Stomach (tissue), 9 donors: ENCODE data around the gene STRBP. TPM values are rescaled to one million over a fixed set of nuclear protein-coding genes. Genes with fewer than 3 reads are reported as not detected.

Source experiments
- DNase-seq, 2 donors: peaks; one replicate each; pipeline versions ENCODE4 v3.0.0 to v3.0.0-alpha.2; 2013 to 2019
- H3K27ac ChIP-seq, 5 donors: fragments of 200-600 bp in 4 of 5; sonication (generic) in 4 of 5; one replicate each; pipeline ENCODE4 v1.5.1; 2013 to 2019; ENCODE audit warnings: mild to moderate bottlenecking in 1 of 5, moderate library complexity in 1 of 5
- H3K27me3 ChIP-seq, 3 donors: fragments of 200-600 bp; sonication (generic); one replicate each; pipeline ENCODE4 v1.5.1; 2017 to 2019; ENCODE audit warnings: mixed run types in 1 of 3
- H3K36me3 ChIP-seq, 4 donors: fragments of 200-600 bp; sonication (generic); 1 replicate in 3 of 4; 2 replicates in 1 of 4; pipeline ENCODE4 v1.5.1; 2016 to 2019
- H3K4me1 ChIP-seq, 4 donors: fragments of 200-600 bp; sonication (generic); one replicate each; pipeline ENCODE4 v1.5.1; 2016 to 2019
- H3K4me3 ChIP-seq, 4 donors: fragments of 200-600 bp; sonication (generic) in 3 of 4; one replicate each; pipeline ENCODE4 v1.5.1; 2016 to 2019; ENCODE audit warnings: mild to moderate bottlenecking in 1 of 4
- H3K9me3 ChIP-seq, 4 donors: fragments of 200-600 bp; sonication (generic); one replicate each; pipeline ENCODE4 v1.5.1; 2016 to 2019
- EP300 ChIP-seq: sonication (generic); formaldehyde crosslinking; IDR thresholded peaks from one replicate; pipeline ENCODE4 v1.6.1; 2017; ENCODE audit warnings: antibody characterized with exemption
- POLR2A ChIP-seq, 4 donors: fragments of 450-650 bp; IDR thresholded peaks; one replicate each; pipeline ENCODE4 v1.6.1; 2016; ENCODE audit warnings: antibody characterized with exemption in 4 of 4, control low read depth in 2 of 4, mild to moderate bottlenecking in 1 of 4, moderate library complexity in 1 of 4
- POLR2AphosphoS5 ChIP-seq, 3 donors: sonication (generic); formaldehyde crosslinking; IDR thresholded peaks; one replicate each; pipeline ENCODE4 v1.6.1; 2016; ENCODE audit warnings: antibody characterized with exemption in 3 of 3
- WGBS, 5 donors: extraction: QIAGEN DNeasy Blood & Tissue Kit in 3 of 5; methylation state at CpG; one replicate each; pipeline versions ENCODE4 v1.1.5 to v1.1.7; 2013 to 2018; 5-methylcytosine and 5-hydroxymethylcytosine counted together
- intact Hi-C: fragments of 100-400 bp; cut with DNase I; formaldehyde crosslinking; loops from one replicate; pipeline ENCODE4 v1.15.1; 2023; ENCODE audit warnings: low total_unique reads
- polyA plus RNA-seq, 3 donors: library from polyadenylated mRNA; stranded (reverse); fragments of 200-250 nt; gene quantifications; one replicate each; pipeline ENCODE4 v1.2.3, GENCODE V29; 2013
- total RNA-seq, 5 donors: library from RNA; depleted of rRNA; stranded (reverse); fragments of >200 nt; gene quantifications; one replicate each; pipeline versions ENCODE4 v1.1.0 to v1.2.3, GENCODE V29; 2014 to 2016
- TF ChIP-seq, protein P1 (sequence below), 7 experiments: fragments of 450-650 bp in 4 of 7; fragments of 200-600 bp in 3 of 7; sonication (generic) in 3 of 7; IDR thresholded peaks; one replicate each; pipeline ENCODE4 v1.5.1; 2016 to 2019; ENCODE audit warnings: antibody characterized with exemption in 7 of 7, control low read depth in 2 of 7, mild to moderate bottlenecking in 1 of 7
- donor health status: healthy with polysubstance abuse.
- donor health status: Bipolar disorder and iron deficiency.
- donor health status: healthy.

STRBP gene
- total and polyA plus RNA-seq, 8 donors, result 5.5 to 21.0 (median 10.2) TPM

DNA sequence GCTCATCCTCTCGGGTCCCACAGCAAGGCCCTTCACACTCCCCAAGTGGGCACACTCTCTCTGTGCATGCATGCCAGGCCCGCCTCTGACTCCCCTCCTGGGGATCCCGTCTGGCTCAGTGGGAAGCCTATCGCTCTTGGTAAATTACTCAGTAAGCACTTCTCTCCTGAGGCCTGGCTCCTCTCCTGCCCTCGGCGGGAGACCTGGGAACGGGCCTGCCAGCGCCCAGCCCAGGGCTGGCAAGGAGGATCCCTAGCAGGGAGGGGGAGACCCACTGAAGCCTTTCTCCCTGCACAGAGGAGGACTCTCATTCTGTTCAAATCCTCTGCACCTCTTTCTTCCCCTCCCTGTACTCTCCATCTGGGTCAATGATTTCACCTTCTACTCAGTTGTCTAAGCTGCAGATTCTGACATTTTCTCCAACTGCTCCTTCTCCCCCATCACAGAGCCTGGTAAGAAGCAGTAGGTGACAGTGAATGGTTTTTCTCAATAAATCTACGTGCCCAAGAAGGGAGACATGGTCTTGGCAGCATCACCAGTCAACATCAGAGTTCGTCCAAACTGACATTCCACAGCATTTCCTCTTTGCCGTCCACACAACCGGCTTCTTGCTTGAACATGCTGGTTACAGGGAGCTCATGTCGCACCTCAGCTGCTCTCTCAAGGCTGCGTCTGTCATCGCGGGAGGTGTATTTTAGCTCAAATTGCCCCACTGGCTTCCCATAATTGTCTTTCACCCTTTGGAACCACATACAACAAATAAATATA lies 153.1 kb downstream of the STRBP start:
- DNase-seq, result no peak
- Histone ChIP-seq H3K4me3 (no peak overlapping the region), H3K27me3 (no peaks in the 10 kb centered on the region), H3K36me3 (peaks cover 0 to 25% (median 16%) of the 10 kb centered on the region in 4 donors), H3K9me3 (no peaks in the 10 kb centered on the region), H3K4me1 (peaks cover 8 to 16% (median 12%) of the 10 kb centered on the region in 4 donors), H3K27ac (no peak overlapping the region)
- no peak for TF ChIP-seq POLR2AphosphoS5 (IDR thresholded peaks at IDR 0.05)
- TF ChIP-seq EP300, result no peak
- no peak for TF ChIP-seq POLR2A (IDR thresholded peaks at IDR 0.05)
- TF ChIP-seq, protein P1, sequence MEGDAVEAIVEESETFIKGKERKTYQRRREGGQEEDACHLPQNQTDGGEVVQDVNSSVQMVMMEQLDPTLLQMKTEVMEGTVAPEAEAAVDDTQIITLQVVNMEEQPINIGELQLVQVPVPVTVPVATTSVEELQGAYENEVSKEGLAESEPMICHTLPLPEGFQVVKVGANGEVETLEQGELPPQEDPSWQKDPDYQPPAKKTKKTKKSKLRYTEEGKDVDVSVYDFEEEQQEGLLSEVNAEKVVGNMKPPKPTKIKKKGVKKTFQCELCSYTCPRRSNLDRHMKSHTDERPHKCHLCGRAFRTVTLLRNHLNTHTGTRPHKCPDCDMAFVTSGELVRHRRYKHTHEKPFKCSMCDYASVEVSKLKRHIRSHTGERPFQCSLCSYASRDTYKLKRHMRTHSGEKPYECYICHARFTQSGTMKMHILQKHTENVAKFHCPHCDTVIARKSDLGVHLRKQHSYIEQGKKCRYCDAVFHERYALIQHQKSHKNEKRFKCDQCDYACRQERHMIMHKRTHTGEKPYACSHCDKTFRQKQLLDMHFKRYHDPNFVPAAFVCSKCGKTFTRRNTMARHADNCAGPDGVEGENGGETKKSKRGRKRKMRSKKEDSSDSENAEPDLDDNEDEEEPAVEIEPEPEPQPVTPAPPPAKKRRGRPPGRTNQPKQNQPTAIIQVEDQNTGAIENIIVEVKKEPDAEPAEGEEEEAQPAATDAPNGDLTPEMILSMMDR (IDR thresholded peaks at IDR 0.05), result no peak
- 86 to 96% (median 88%) methylated on average over 16 of the region's 16 CpGs for WGBS, 5 donors
- intact Hi-C loops, result no loop called here

DNA sequence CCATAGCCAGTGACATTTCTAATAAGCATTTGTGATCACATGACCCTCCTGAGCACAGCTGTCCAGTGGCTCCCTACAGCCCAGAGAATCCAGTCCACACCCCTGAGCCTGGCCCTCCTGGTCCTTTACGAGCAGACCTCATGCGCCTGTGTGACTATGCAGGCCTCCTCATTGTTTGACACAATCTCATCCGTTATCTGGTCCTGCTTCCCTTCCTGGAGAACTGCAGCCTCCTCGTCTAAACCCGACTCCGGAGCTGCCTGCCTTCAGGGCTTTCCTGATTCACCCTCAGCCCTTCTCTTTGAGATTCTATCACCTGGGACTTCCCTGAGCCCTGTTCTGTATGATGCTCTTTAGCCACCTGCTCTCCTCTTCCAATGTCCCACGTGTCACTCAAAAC lies 155.2 kb downstream of the STRBP start:
- Histone ChIP-seq H3K4me1 (peaks cover 8 to 16% (median 12%) of the 10 kb centered on the region in 4 donors), H3K9me3 (no peaks in the 10 kb centered on the region), H3K36me3 (peaks cover 1 to 46% (median 36%) of the 10 kb centered on the region in 4 donors), H3K27ac (no peak overlapping the region), H3K4me3 (no peak overlapping the region), H3K27me3 (no peaks in the 10 kb centered on the region)
- DNase-seq, result no peak
- TF ChIP-seq POLR2A (IDR thresholded peaks at IDR 0.05) (no peak), EP300 (no peak), POLR2AphosphoS5 (IDR thresholded peaks at IDR 0.05) (no peak)
- TF ChIP-seq, protein P1 (IDR thresholded peaks at IDR 0.05), result no peak
- intact Hi-C loops, result no loop called here
- 83 to 92% (median 88%) methylated on average over 7 of the region's 7 CpGs for WGBS, 5 donors

DNA sequence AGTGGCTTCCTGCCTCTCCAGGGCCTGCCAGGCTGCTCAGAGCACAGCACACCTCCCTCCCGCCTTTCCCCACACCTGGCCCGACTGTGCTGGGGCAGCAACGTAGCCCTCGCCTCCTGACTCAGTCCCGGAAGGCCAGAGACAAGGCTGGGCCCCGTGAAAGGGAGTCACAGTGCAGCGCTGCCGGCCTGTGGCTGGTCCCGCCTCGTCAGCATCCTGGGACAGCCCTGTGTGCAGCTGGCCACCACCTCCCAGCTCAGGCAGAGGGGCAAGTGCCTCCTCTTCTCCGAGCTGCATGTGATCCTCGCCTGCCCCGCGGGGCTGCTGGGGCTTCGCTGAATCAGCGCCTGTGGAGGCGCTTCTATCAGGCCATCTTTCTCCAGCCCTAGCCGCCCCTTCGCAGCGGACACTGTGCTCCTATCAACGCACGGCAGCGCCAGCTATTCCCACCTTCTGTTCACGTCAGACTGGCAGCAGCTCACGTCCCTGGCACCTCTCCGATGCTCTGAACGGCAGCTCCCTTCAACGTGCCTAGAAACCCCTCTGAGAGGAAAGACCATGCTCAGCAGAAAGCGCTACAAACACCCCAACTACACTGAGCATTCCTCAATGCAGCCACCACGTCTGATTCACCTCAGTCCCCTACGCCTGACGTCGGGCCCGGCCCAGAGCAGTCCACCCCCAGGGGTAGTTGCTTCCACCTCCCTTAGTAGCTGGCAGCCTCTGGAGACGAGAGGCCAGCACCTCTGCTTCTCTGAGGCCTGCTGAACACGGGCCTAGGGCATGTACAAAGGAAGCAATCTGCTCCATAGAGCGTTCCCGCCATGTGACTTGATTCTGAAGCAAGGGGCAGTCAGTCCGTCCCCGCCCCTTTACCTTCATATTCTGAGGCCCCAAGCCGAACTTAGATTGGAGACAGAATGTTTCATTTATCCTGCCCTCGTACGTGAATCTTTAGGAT lies 156.1 kb downstream of the STRBP start:
- Histone ChIP-seq H3K9me3 (no peaks in the 10 kb centered on the region), H3K36me3 (peaks cover 8 to 55% (median 44%) of the 10 kb centered on the region in 4 donors), H3K4me3 (no peak overlapping the region), H3K4me1 (peaks cover 8 to 16% (median 12%) of the 10 kb centered on the region in 4 donors), H3K27ac (peak overlapping the region in 4 of 5 donors; percentile 4 to 44 (median 24)), H3K27me3 (no peaks in the 10 kb centered on the region)
- DNase-seq, result peak; percentile 53 to 71
- intact Hi-C loops, result no loop called here
- WGBS, 5 donors, result 62 to 73% (median 69%) methylated on average over 28 to 43 of the region's 43 CpGs
- TF ChIP-seq EP300 (no peak), POLR2AphosphoS5 (IDR thresholded peaks at IDR 0.05) (peak in 1 of 3 donors; percentile 24), POLR2A (IDR thresholded peaks at IDR 0.05) (no peak)
- TF ChIP-seq, protein P1 (IDR thresholded peaks at IDR 0.05), result no peak

DNA sequence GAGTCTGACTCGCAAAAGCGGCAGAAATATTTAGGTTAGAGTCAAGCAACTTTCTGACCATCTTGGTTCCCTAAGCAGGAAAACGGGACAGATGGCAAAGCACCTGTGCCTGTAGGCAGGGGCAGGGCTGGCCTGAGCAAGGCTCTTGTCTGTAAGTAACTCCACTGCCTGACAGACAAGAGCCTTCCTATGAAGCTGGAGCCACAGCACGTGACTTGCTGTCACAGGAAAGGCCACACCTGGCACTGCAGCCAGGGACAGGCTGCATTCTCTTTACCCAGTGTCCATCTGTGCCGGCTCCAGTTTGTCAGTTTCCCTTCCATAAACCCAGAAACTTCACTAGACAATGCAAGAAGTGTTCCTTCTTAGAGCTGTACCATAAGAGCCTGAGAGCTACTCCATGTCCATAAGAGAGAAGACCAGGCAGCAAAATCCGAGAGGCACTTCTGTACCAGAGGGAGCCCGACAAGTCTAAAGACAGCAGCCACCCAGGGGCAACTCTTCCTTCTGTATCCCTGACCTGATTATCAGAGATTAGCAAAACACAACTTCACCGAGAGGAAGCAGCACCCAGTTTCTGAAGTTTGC lies 156.9 kb downstream of the STRBP start:
- 41 to 59% (median 56%) methylated on average over 8 of the region's 8 CpGs for WGBS, 5 donors
- TF ChIP-seq, protein P1 (IDR thresholded peaks at IDR 0.05), result no peak
- TF ChIP-seq POLR2A (IDR thresholded peaks at IDR 0.05), result no peak
- TF ChIP-seq EP300, result no peak
- TF ChIP-seq POLR2AphosphoS5 (IDR thresholded peaks at IDR 0.05), result no peak
- peak overlapping the region in 4 of 5 donors; percentile 4 to 44 (median 24) for H3K27ac ChIP-seq
- no peaks in the 10 kb centered on the region for H3K27me3 ChIP-seq
- DNase-seq, result peak in 1 of 2 donors; percentile 38
- peaks cover 8 to 63% (median 52%) of the 10 kb centered on the region in 4 donors for H3K36me3 ChIP-seq
- no peak overlapping the region for H3K4me3 ChIP-seq
- H3K4me1 ChIP-seq, result peaks cover 8 to 16% (median 12%) of the 10 kb centered on the region in 4 donors
- no peaks in the 10 kb centered on the region for H3K9me3 ChIP-seq
- intact Hi-C loops, result no loop called here
